Caco-2 (cell line): ENCODE measurements around the gene L3MBTL4. TPM values are rescaled to one million over a fixed set of nuclear protein-coding genes. Genes with fewer than 3 reads are reported as not detected.

Experiments
- BruUV-seq: library from RNA; stranded (reverse); fragments of 400-500 nt; replicated peaks from 2 replicates; lab custom pipeline; 2021; lab: Mats Ljungman, UMichigan
- CTCF ChIA-PET: fragments of 300-600 bp; sonication (Branson Sonifier 250); formaldehyde crosslinking; loops from one replicate; lab custom pipeline; 2022; ENCODE audit warnings: antibody characterized with exemption; lab: Charles Lee
- POLR2A ChIA-PET: fragments of 300-600 bp; sonication (Branson Sonifier 250); formaldehyde crosslinking; loops from one replicate; lab custom pipeline; 2022; ENCODE audit warnings: antibody characterized with exemption; lab: Charles Lee
- DNase-seq, 2 experiments: peaks; one replicate each; pipeline versions ENCODE4 v3.0.0 to v3.0.0-alpha.2; 2020 to 2022
- H3K27me3 ChIP-seq: replicated peaks from 2 replicates; pipeline ENCODE4 v1.6.0; 2011; ENCODE audit warnings: low read length; ENCODE audit not compliant: control insufficient read depth, insufficient read depth
- H3K36me3 ChIP-seq: 2 replicates; pipeline ENCODE4 v1.5.1; 2011; ENCODE audit warnings: low read length; ENCODE audit not compliant: control insufficient read depth, insufficient read depth
- H3K4me1 ChIP-seq: fragments of 250-450 bp; sonication (Bioruptor Pico); 2 replicates; pipeline ENCODE4 v1.5.1; 2020; ENCODE audit warnings: mild to moderate bottlenecking
- H3K4me3 ChIP-seq: 2 replicates; pipeline ENCODE4 v1.5.1; 2011; ENCODE audit warnings: low read depth, mild to moderate bottlenecking, control low read depth, low read length
- H3K9me3 ChIP-seq: fragments of 250-450 bp; sonication (Bioruptor Pico); 2 replicates; pipeline ENCODE4 v1.5.1; 2020; ENCODE audit warnings: mild to moderate bottlenecking, moderate library complexity
- H3K27ac Mint-ChIP-seq: one replicate; pipeline ENCODE4 v1.8.0; 2022; ENCODE audit warnings: mixed read lengths; ENCODE audit not compliant: unreplicated experiment
- H3K27me3 Mint-ChIP-seq: one replicate; pipeline ENCODE4 v1.8.0; 2022; ENCODE audit warnings: mixed read lengths; ENCODE audit not compliant: insufficient read depth, unreplicated experiment
- H3K36me3 Mint-ChIP-seq: one replicate; pipeline ENCODE4 v1.8.0; 2022; ENCODE audit warnings: mild to moderate bottlenecking, mixed read lengths; ENCODE audit not compliant: insufficient read depth, unreplicated experiment
- H3K4me1 Mint-ChIP-seq: one replicate; pipeline ENCODE4 v1.8.0; 2022; ENCODE audit warnings: low read depth, mixed read lengths; ENCODE audit not compliant: unreplicated experiment
- H3K4me3 Mint-ChIP-seq: one replicate; pipeline ENCODE4 v1.8.0; 2022; ENCODE audit warnings: mild to moderate bottlenecking, moderate library complexity, mixed read lengths; ENCODE audit not compliant: unreplicated experiment
- H3K9me3 Mint-ChIP-seq: one replicate; pipeline ENCODE4 v1.8.0; 2022; ENCODE audit warnings: mixed read lengths; ENCODE audit not compliant: unreplicated experiment
- CTCF ChIP-seq, 2 experiments: fragments of 200-600 bp in 1 of 2; IDR thresholded peaks; 1 replicate in 1 of 2; 2 replicates in 1 of 2; pipeline versions ENCODE4 v1.5.1 to v1.8.0; 2011 to 2022; ENCODE audit warnings: antibody characterized with exemption in 1 of 2, control low read depth in 1 of 2, inconsistent platforms in 1 of 2, low read depth in 1 of 2, low read length in 1 of 2, mild to moderate bottlenecking in 1 of 2, moderate library complexity in 1 of 2; ENCODE audit not compliant: insufficient read depth in 1 of 2, severe bottlenecking in 1 of 2, unreplicated experiment in 1 of 2
- intact Hi-C: fragments of 100-400 bp; cut with micrococcal nuclease; formaldehyde crosslinking; loops from one replicate; pipeline ENCODE4 v1.10.0; 2022; ENCODE audit not compliant: unreplicated experiment
- total RNA-seq: library from RNA; stranded (reverse); gene quantifications from 2 replicates; pipeline ENCODE4 v1.2.3, GENCODE V29; 2022

L3MBTL4 gene
- total RNA-seq, 1 experiment from 2014 or later, result 0.23 TPM

- H3K27ac Mint-ChIP-seq, result no peak overlapping the region
- DNase-seq, result no peak
- H3K36me3 Mint-ChIP-seq, result no peaks in the 10 kb centered on the region
- ChIA-PET CTCF (no interaction called here), POLR2A (no interaction called here)
- no peaks in the 10 kb centered on the region for H3K9me3 Mint-ChIP-seq
- intact Hi-C loops, result no loop called here
- TF ChIP-seq CTCF (IDR thresholded peaks at IDR 0.05; ENCODE audit: insufficient read depth in 1 of 2, low read depth in 1 of 2, low read length in 1 of 2, severe bottlenecking in 1 of 2, unreplicated experiment in 1 of 2), result no peak
- no peak overlapping the region for H3K4me3 ChIP-seq
- H3K4me3 Mint-ChIP-seq, result no peak overlapping the region
- no peaks in the 10 kb centered on the region for H3K4me1 ChIP-seq
- H3K27me3 ChIP-seq, result no peaks in the 10 kb centered on the region; the same call in 1 of the 2 replicates
- BruUV-seq, result no TSS peak
- H3K36me3 ChIP-seq, result no peaks in the 10 kb centered on the region
- no peaks in the 10 kb centered on the region for H3K4me1 Mint-ChIP-seq
- no peaks in the 10 kb centered on the region for H3K9me3 ChIP-seq
- peaks cover 5% of the 10 kb centered on the region for H3K27me3 Mint-ChIP-seq
Observed at GRCh38 chr18:5984245-5984644, 430.5 kb downstream of the L3MBTL4 start.

- H3K27me3 ChIP-seq, result no peaks in the 10 kb centered on the region; the same call in 1 of the 2 replicates
- Mint-ChIP-seq H3K36me3 (no peaks in the 10 kb centered on the region), H3K27me3 (peaks cover 5% of the 10 kb centered on the region), H3K4me3 (no peak overlapping the region), H3K9me3 (no peaks in the 10 kb centered on the region), H3K4me1 (no peaks in the 10 kb centered on the region), H3K27ac (no peak overlapping the region)
- intact Hi-C loops, result no loop called here
- no peak overlapping the region for H3K4me3 ChIP-seq
- no peaks in the 10 kb centered on the region for H3K9me3 ChIP-seq
- DNase-seq, result no peak
- TF ChIP-seq CTCF (IDR thresholded peaks at IDR 0.05; ENCODE audit: insufficient read depth in 1 of 2, low read depth in 1 of 2, low read length in 1 of 2, severe bottlenecking in 1 of 2, unreplicated experiment in 1 of 2), result no peak
- H3K4me1 ChIP-seq, result no peaks in the 10 kb centered on the region
- CTCF ChIA-PET, result no interaction called here
- no peaks in the 10 kb centered on the region for H3K36me3 ChIP-seq
- POLR2A ChIA-PET, result no interaction called here
- BruUV-seq, result no TSS peak
Observed at GRCh38 chr18:5983488-5983887, 431.2 kb downstream of the L3MBTL4 start.

GRCh38 chr18:5982332-5982731 is 432.4 kb downstream of the L3MBTL4 start:
- H3K27me3 ChIP-seq, result no peaks in the 10 kb centered on the region; the same call in 1 of the 2 replicates
- CTCF ChIA-PET, result no interaction called here

More at GRCh38 chr18:5982332-5982731, 432.4 kb downstream of the L3MBTL4 start:
- Mint-ChIP-seq H3K9me3 (no peaks in the 10 kb centered on the region), H3K36me3 (no peaks in the 10 kb centered on the region), H3K27me3 (peaks cover 5% of the 10 kb centered on the region), H3K27ac (no peak overlapping the region), H3K4me1 (no peaks in the 10 kb centered on the region), H3K4me3 (no peak overlapping the region)
- no TSS peak for BruUV-seq
- no peaks in the 10 kb centered on the region for H3K36me3 ChIP-seq
- DNase-seq, result no peak
- intact Hi-C loops, result no loop called here
- H3K9me3 ChIP-seq, result no peaks in the 10 kb centered on the region
- H3K4me3 ChIP-seq, result no peak overlapping the region
- POLR2A ChIA-PET, result no interaction called here
- no peaks in the 10 kb centered on the region for H3K4me1 ChIP-seq
- TF ChIP-seq CTCF (IDR thresholded peaks at IDR 0.05; ENCODE audit: insufficient read depth in 1 of 2, low read depth in 1 of 2, low read length in 1 of 2, severe bottlenecking in 1 of 2, unreplicated experiment in 1 of 2), result no peak
